Liver (tissue), 9 donors: ENCODE results near the gene PDLIM3. TPM values are rescaled to one million over a fixed set of nuclear protein-coding genes. Genes with fewer than 3 reads are reported as not detected.

ENCODE experiments used
- DNase-seq: peaks from one replicate; pipeline ENCODE4 v3.0.0-alpha.2; 2017; ENCODE audit warnings: low spot score
- H3K27ac ChIP-seq, 2 donors: one replicate each; pipeline ENCODE4 v1.7.0; 2013; ENCODE audit warnings: inconsistent platforms in 2 of 2, low read length in 2 of 2, control low read depth in 1 of 2, low read depth in 1 of 2, mild to moderate bottlenecking in 1 of 2
- H3K27me3 ChIP-seq, 4 donors: one replicate each; pipeline versions ENCODE4 v1.6.1 to v1.7.0; 2013; ENCODE audit warnings: low read length in 3 of 4, inconsistent platforms in 1 of 4, mild to moderate bottlenecking in 1 of 4, moderate library complexity in 1 of 4; ENCODE audit not compliant: control insufficient read depth in 4 of 4, insufficient read depth in 4 of 4
- H3K36me3 ChIP-seq, 4 donors: one replicate each; pipeline versions ENCODE4 v1.6.1 to v1.7.0; 2013; ENCODE audit warnings: low read length in 3 of 4, mild to moderate bottlenecking in 3 of 4, low read depth in 1 of 4, moderate library complexity in 1 of 4; ENCODE audit not compliant: control insufficient read depth in 4 of 4, insufficient read depth in 3 of 4
- H3K4me1 ChIP-seq, 4 donors: one replicate each; pipeline versions ENCODE4 v1.6.1 to v1.7.0; 2013; ENCODE audit warnings: low read length in 3 of 4, mild to moderate bottlenecking in 3 of 4, moderate library complexity in 1 of 4; ENCODE audit not compliant: control insufficient read depth in 4 of 4, insufficient read depth in 4 of 4
- H3K4me3 ChIP-seq, 3 donors: one replicate each; pipeline versions ENCODE4 v1.6.1 to v1.7.0; 2013; ENCODE audit warnings: low read length in 3 of 3, control low read depth in 1 of 3, low read depth in 1 of 3, mild to moderate bottlenecking in 1 of 3
- H3K9ac ChIP-seq, 2 donors: one replicate each; pipeline ENCODE4 v1.7.0; 2013; ENCODE audit warnings: low read length in 2 of 2, mild to moderate bottlenecking in 2 of 2, moderate library complexity in 2 of 2, control low read depth in 1 of 2, low read depth in 1 of 2
- H3K9me3 ChIP-seq, 4 donors: one replicate each; pipeline versions ENCODE4 v1.6.1 to v1.7.0; 2013; ENCODE audit warnings: low read length in 3 of 4; ENCODE audit not compliant: control insufficient read depth in 4 of 4
- ATF3 ChIP-seq: IDR thresholded peaks from 2 replicates; pipeline ENCODE4 v1.6.1; 2016; ENCODE audit warnings: antibody characterized with exemption
- CTCF ChIP-seq: fragments of 150-350 bp; IDR thresholded peaks from 2 replicates; pipeline ENCODE4 v1.5.1; 2017; ENCODE audit warnings: improper control_type of control experiment, low read depth, low read length; ENCODE audit not compliant: missing input control
- EGR1 ChIP-seq, 2 donors: IDR thresholded peaks; 2 replicates each; pipeline ENCODE4 v1.6.1; 2016 to 2018; ENCODE audit warnings: antibody characterized with exemption in 2 of 2, low read depth in 2 of 2
- FOXA1 ChIP-seq: IDR thresholded peaks from 2 replicates; pipeline ENCODE4 v1.6.1; 2016; ENCODE audit warnings: antibody characterized with exemption
- FOXA2 ChIP-seq: IDR thresholded peaks from 2 replicates; pipeline ENCODE4 v1.6.1; 2016; ENCODE audit warnings: antibody characterized with exemption
- HNF4A ChIP-seq, 2 donors: conservative IDR thresholded peaks; 2 replicates each; pipeline ENCODE4 v1.6.1; 2016; ENCODE audit warnings: antibody characterized with exemption in 2 of 2, mild to moderate bottlenecking in 2 of 2
- HNF4G ChIP-seq: IDR thresholded peaks from 2 replicates; pipeline ENCODE4 v1.6.1; 2016; ENCODE audit warnings: antibody characterized with exemption
- JUND ChIP-seq, 2 donors: IDR thresholded peaks; 2 replicates each; pipeline ENCODE4 v1.6.1; 2016; ENCODE audit warnings: antibody characterized with exemption in 2 of 2
- MAX ChIP-seq: IDR thresholded peaks from 2 replicates; pipeline ENCODE4 v1.6.1; 2016; ENCODE audit warnings: antibody characterized with exemption
- NR2F2 ChIP-seq: IDR thresholded peaks from 2 replicates; pipeline ENCODE4 v1.6.1; 2016; ENCODE audit warnings: antibody characterized with exemption
- RAD21 ChIP-seq, 2 donors: IDR thresholded peaks; 2 replicates each; pipeline ENCODE4 v1.6.1; 2016; ENCODE audit warnings: antibody characterized with exemption in 2 of 2, mild to moderate bottlenecking in 2 of 2
- REST ChIP-seq: IDR thresholded peaks from 2 replicates; pipeline ENCODE4 v1.6.1; 2016; ENCODE audit warnings: antibody characterized with exemption, mild to moderate bottlenecking
- RXRA ChIP-seq, 2 donors: IDR thresholded peaks; 2 replicates each; pipeline ENCODE4 v1.6.1; 2017 to 2018; ENCODE audit warnings: antibody characterized with exemption in 2 of 2, mild to moderate bottlenecking in 1 of 2
- SP1 ChIP-seq: IDR thresholded peaks from 2 replicates; pipeline ENCODE4 v1.6.1; 2018; ENCODE audit warnings: antibody characterized with exemption, mild to moderate bottlenecking
- TAF1 ChIP-seq: conservative IDR thresholded peaks from 2 replicates; pipeline ENCODE4 v1.6.1; 2016; ENCODE audit warnings: antibody characterized with exemption, mild to moderate bottlenecking
- YY1 ChIP-seq: IDR thresholded peaks from 2 replicates; pipeline ENCODE4 v1.6.1; 2016; ENCODE audit warnings: antibody characterized with exemption, mild to moderate bottlenecking
- ZBTB33 ChIP-seq: IDR thresholded peaks from 2 replicates; pipeline ENCODE4 v1.6.1; 2016; ENCODE audit warnings: antibody characterized with exemption
- WGBS: extraction: QIAGEN DNeasy Blood & Tissue Kit; methylation state at CpG from one replicate; pipeline ENCODE4 v1.1.7; 2013; 5-methylcytosine and 5-hydroxymethylcytosine counted together
- polyA plus RNA-seq, 2 donors: library from polyadenylated mRNA; stranded (reverse) in 1 of 2; unstranded in 1 of 2; fragments of 200-250 nt in 1 of 2; fragments of >200 nt in 1 of 2; fragmentation: Nextera tagmentation in 1 of 2; extraction: Ambion mirVana in 1 of 2; gene quantifications; one replicate each; pipeline versions ENCODE4 v1.2.1 to v1.2.3, GENCODE V29; 2013 to 2015
- total RNA-seq, 2 donors: library from RNA; depleted of rRNA; stranded (reverse); fragments of >200 nt; gene quantifications; one replicate each; pipeline ENCODE4 v1.2.3, GENCODE V29; 2014
- donor health status: healthy.
- donor health status: healthy.
- donor health status: healthy.
- donor health status: healthy.
- donor health status: healthy.

PDLIM3 gene
- total and polyA plus RNA-seq, 4 donors, result 0.58 to 8.8 (median 3.3) TPM

- TF ChIP-seq ZBTB33 (no peak), FOXA2 (no peak), MAX (no peak), HNF4G (no peak)
Observed at GRCh38 chr4:185552254-185552653, 16.9 kb upstream of the PDLIM3 start (continued).

GRCh38 chr4:185550933-185551332 is 15.6 kb upstream of the PDLIM3 start:
- 96% methylated on average over 1 of the region's 1 CpG for WGBS
- TF ChIP-seq NR2F2 (no peak), ATF3 (no peak), JUND (IDR thresholded peaks at IDR 0.05) (no peak), TAF1 (no peak)
- no peak overlapping the region for H3K27ac ChIP-seq
- no peaks in the 10 kb centered on the region for H3K4me1 ChIP-seq
- no peaks in the 10 kb centered on the region for H3K36me3 ChIP-seq
- H3K27me3 ChIP-seq, result no peaks in the 10 kb centered on the region
- H3K9ac ChIP-seq, result no peak overlapping the region
- no peak overlapping the region for H3K4me3 ChIP-seq
- no peaks in the 10 kb centered on the region for H3K9me3 ChIP-seq
- no peak for DNase-seq

- no peak for DNase-seq
- WGBS, result 66% methylated on average over 2 of the region's 2 CpGs
- H3K9ac ChIP-seq, result no peak overlapping the region
- H3K36me3 ChIP-seq, result no peaks in the 10 kb centered on the region
- H3K27ac ChIP-seq, result no peak overlapping the region
- no peaks in the 10 kb centered on the region for H3K4me1 ChIP-seq
- no peaks in the 10 kb centered on the region for H3K27me3 ChIP-seq
- no peaks in the 10 kb centered on the region for H3K9me3 ChIP-seq
- TF ChIP-seq RXRA (IDR thresholded peaks at IDR 0.05) (no peak), YY1 (no peak), SP1 (no peak), NR2F2 (no peak), FOXA1 (no peak), RAD21 (IDR thresholded peaks at IDR 0.05) (no peak), EGR1 (IDR thresholded peaks at IDR 0.05; ENCODE audit: low read depth in 2 of 2) (no peak), MAX (no peak), ATF3 (no peak), ZBTB33 (no peak), JUND (IDR thresholded peaks at IDR 0.05) (no peak), HNF4G (no peak), HNF4A (conservative IDR thresholded peaks at IDR 0.05) (no peak), REST (no peak), FOXA2 (no peak), CTCF (no peak), TAF1 (no peak)
- no peak overlapping the region for H3K4me3 ChIP-seq
Observed at GRCh38 chr4:185549095-185549639, 13.9 kb upstream of the PDLIM3 start.
